CD14-positive monocyte (primary cell): ENCODE results near the gene TERB1. TPM values are rescaled to one million over a fixed set of nuclear protein-coding genes. Genes with fewer than 3 reads are reported as not detected.

Experiments
- DNase-seq, 3 donors: peaks; one replicate each; pipeline ENCODE4 v3.0.0-alpha.2; 2011 to 2022
- H2AFZ ChIP-seq: 2 replicates; pipeline ENCODE4 v1.6.0; 2012; ENCODE audit warnings: mild to moderate bottlenecking, low read depth, low read length, inconsistent platforms; ENCODE audit not compliant: insufficient read depth, poor library complexity, severe bottlenecking
- H3K27ac ChIP-seq, 2 donors: 1 replicate in 1 of 2; 2 replicates in 1 of 2; pipeline ENCODE4 v1.5.1; 2012 to 2013; ENCODE audit warnings: low read length in 2 of 2, control low read depth in 1 of 2, inconsistent platforms in 1 of 2, low read depth in 1 of 2, mild to moderate bottlenecking in 1 of 2
- H3K27me3 ChIP-seq, 2 donors: one replicate each; pipeline versions ENCODE4 v1.6.0 to v1.6.1; 2011 to 2013; ENCODE audit warnings: low read length in 2 of 2; ENCODE audit not compliant: control insufficient read depth in 2 of 2, insufficient read depth in 2 of 2
- H3K36me3 ChIP-seq, 2 donors: replicated peaks in 1 of 2; 1 replicate in 1 of 2; 2 replicates in 1 of 2; pipeline versions ENCODE4 v1.5.1 to v1.6.1; 2012 to 2013; ENCODE audit warnings: low read length in 2 of 2, control low read depth in 1 of 2, inconsistent platforms in 1 of 2, mild to moderate bottlenecking in 1 of 2; ENCODE audit not compliant: insufficient read depth in 2 of 2, control insufficient read depth in 1 of 2
- H3K4me1 ChIP-seq, 2 donors: 1 replicate in 1 of 2; 2 replicates in 1 of 2; pipeline versions ENCODE4 v1.5.1 to v1.6.1; 2012 to 2013; ENCODE audit warnings: low read length in 2 of 2, control low read depth in 1 of 2, inconsistent platforms in 1 of 2, mild to moderate bottlenecking in 1 of 2, moderate library complexity in 1 of 2; ENCODE audit not compliant: insufficient read depth in 2 of 2, control insufficient read depth in 1 of 2
- H3K4me2 ChIP-seq: replicated peaks from 2 replicates; pipeline ENCODE3; 2012; ENCODE audit warnings: low read length, moderate library complexity, mild to moderate bottlenecking; ENCODE audit not compliant: poor library complexity, severe bottlenecking; ENCODE audit errors: extremely low read depth
- H3K4me3 ChIP-seq, 3 experiments: fragments of 200-600 bp in 1 of 3; sonication (generic) in 1 of 3; replicated peaks in 1 of 3; 1 replicate in 2 of 3; 2 replicates in 1 of 3; pipeline ENCODE4 v1.5.1; 2011 to 2013; ENCODE audit warnings: low read length in 3 of 3, mild to moderate bottlenecking in 3 of 3, control low read depth in 2 of 3, low read depth in 2 of 3, inconsistent platforms in 1 of 3, moderate library complexity in 1 of 3
- H3K79me2 ChIP-seq: 2 replicates; pipeline ENCODE4 v1.6.0; 2012; ENCODE audit warnings: mild to moderate bottlenecking, control low read depth, inconsistent platforms, low read length, moderate library complexity; ENCODE audit not compliant: insufficient read depth
- H3K9ac ChIP-seq: 2 replicates; pipeline ENCODE4 v1.6.0; 2017; ENCODE audit warnings: low read length, mild to moderate bottlenecking; ENCODE audit not compliant: insufficient read depth, poor library complexity, severe bottlenecking
- H3K9me3 ChIP-seq, 2 donors: replicated peaks in 1 of 2; 1 replicate in 1 of 2; 2 replicates in 1 of 2; pipeline versions ENCODE4 v1.5.1 to v1.6.1; 2012 to 2013; ENCODE audit warnings: low read length in 2 of 2, control low read depth in 1 of 2; ENCODE audit not compliant: control insufficient read depth in 1 of 2, insufficient read depth in 1 of 2
- H4K20me1 ChIP-seq: 2 replicates; pipeline ENCODE4 v1.6.0; 2012; ENCODE audit warnings: mild to moderate bottlenecking, low read length, control low read depth, moderate library complexity; ENCODE audit not compliant: insufficient read depth
- H3K27ac Mint-ChIP-seq, 7 donors: one replicate each; pipeline ENCODE4 v1.8.0; 2020; ENCODE audit warnings: mild to moderate bottlenecking in 7 of 7, mixed read lengths in 7 of 7, moderate library complexity in 6 of 7, inconsistent platforms in 2 of 7
- H3K27me3 Mint-ChIP-seq, 3 donors: one replicate each; pipeline ENCODE4 v1.8.0; 2021 to 2022; ENCODE audit warnings: low read depth in 3 of 3, mild to moderate bottlenecking in 3 of 3, mixed read lengths in 3 of 3, moderate library complexity in 3 of 3, inconsistent platforms in 1 of 3
- H3K36me3 Mint-ChIP-seq, 2 donors: one replicate each; pipeline ENCODE4 v1.8.0; 2020; ENCODE audit warnings: mixed read lengths in 2 of 2, inconsistent platforms in 1 of 2, mild to moderate bottlenecking in 1 of 2
- H3K4me1 Mint-ChIP-seq: one replicate; pipeline ENCODE4 v1.8.0; 2020; ENCODE audit warnings: mild to moderate bottlenecking, mixed read lengths
- H3K4me3 Mint-ChIP-seq, 2 donors: one replicate each; pipeline ENCODE4 v1.8.0; 2020; ENCODE audit warnings: mild to moderate bottlenecking in 2 of 2, mixed read lengths in 2 of 2, moderate library complexity in 1 of 2
- H3K9me3 Mint-ChIP-seq, 7 donors: one replicate each; pipeline ENCODE4 v1.8.0; 2020 to 2022; ENCODE audit warnings: mixed read lengths in 7 of 7, mild to moderate bottlenecking in 6 of 7, moderate library complexity in 6 of 7, inconsistent platforms in 2 of 7
- CTCF ChIP-seq: fragments of 200-600 bp; IDR thresholded peaks from one replicate; pipeline ENCODE4 v1.8.0; 2022; ENCODE audit warnings: antibody characterized with exemption, mild to moderate bottlenecking
- WGBS: methylation state at CpG from one replicate; pipeline ENCODE4 v1.1.5; 2013; ENCODE audit warnings: missing lambda C conversion rate; ENCODE audit not compliant: insufficient coverage; 5-methylcytosine and 5-hydroxymethylcytosine counted together
- intact Hi-C, 2 donors: fragments of 100-400 bp; cut with micrococcal nuclease; formaldehyde crosslinking; loops; one replicate each; pipeline versions ENCODE4 v1.15.0 to v1.15.1; 2023
- polyA plus RNA-seq, 3 donors: library from polyadenylated mRNA; depleted of rRNA in 1 of 3; unstranded in 2 of 3; stranded (reverse) in 1 of 3; fragments of 300-500 nt in 2 of 3; fragments of >200 nt in 1 of 3; fragmentation: Illumina TruSeq in 2 of 3; gene quantifications; 1 replicate in 2 of 3; 2 replicates in 1 of 3; pipeline ENCODE4 v1.2.3, GENCODE V29; 2012 to 2021

Gene TERB1
- polyA plus RNA-seq, 3 donors: not detected

DNA sequence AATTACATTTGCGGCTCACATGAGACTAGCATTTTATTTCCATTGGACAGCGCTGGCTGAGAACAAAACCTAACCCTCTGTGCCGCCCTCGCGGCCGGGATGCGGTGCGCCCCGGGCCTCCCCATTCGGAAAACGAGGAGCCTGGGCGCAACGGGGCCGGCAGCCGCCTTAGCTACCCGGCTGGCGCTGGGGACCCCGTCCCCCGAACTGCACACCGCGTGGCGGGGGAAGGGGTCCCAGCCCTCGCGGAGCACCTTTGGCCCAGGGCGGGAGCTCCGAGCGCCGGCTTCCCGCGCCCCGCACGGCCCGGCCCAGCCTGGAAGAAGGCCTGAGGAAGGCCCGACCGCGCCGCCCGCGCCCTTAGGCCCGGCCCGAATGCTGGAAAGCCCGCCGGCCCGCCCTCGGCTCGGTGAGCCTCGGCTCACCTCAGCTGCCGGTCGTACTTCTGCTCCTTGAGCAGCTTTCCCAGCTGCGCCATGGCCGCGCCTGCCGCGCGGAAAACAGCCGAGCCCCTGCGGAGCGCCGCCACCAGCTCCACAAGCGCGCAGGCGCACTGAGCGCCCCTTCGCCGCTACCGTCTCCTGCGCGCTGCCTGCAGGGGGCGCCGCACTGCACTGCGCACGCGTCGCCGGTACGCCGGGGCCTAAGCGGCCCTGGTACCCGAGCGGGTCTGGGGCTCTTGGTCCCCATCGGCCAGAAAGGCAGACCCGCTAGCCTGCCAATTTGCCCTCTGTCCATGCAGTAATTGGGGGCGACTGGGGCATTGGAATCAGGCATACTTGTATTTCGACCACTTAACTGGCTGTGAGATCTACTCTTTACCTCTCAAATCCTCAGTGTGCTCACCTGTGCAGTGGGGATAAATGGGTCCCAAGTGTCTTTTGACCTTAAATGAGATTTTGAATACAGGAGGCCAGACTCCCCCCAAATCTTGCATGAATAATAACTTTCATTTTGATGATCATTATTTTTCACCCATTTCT, 29.3 kb upstream of the TERB1 start, which contains the start of gene NAE1:
NAE1 (minus strand) TSS at position 555 of the 983 bp plus-strand sequence; CDS start at position 478, 77 bp downstream.
- peak within 1 kb of the TSS in 1 of 2 donors; percentile 57 for H3K27ac ChIP-seq
- peak within 1 kb of the TSS; percentile 46 to 82 (median 67) for H3K4me3 ChIP-seq
- H3K36me3 Mint-ChIP-seq: peaks cover 13 to 21% of the 10 kb centered on the region in 2 donors
- H3K36me3 ChIP-seq: peaks cover 5 to 19% of the 10 kb centered on the region in 2 donors
- under 1% methylated on average over 82 of the region's 84 CpGs for WGBS
- DNase-seq: peak; percentile 89 to 90 (median 89)
- H3K9me3 ChIP-seq: no peaks in the 10 kb centered on the region
- H3K4me1 Mint-ChIP-seq: peaks cover 15% of the 10 kb centered on the region
- peaks cover 8% of the 10 kb centered on the region for H3K79me2 ChIP-seq
- H4K20me1 ChIP-seq: peaks cover 6% of the 10 kb centered on the region
- no peaks in the 10 kb centered on the region for H3K27me3 ChIP-seq
- H3K4me2 ChIP-seq: peak within 1 kb of the TSS; percentile 90
- H2AFZ ChIP-seq: peak within 1 kb of the TSS; percentile 91
- peak within 1 kb of the TSS; percentile 84 for H3K9ac ChIP-seq
- peak within 1 kb of the TSS; percentile 74 to 81 for H3K4me3 Mint-ChIP-seq
- H3K27me3 Mint-ChIP-seq: peaks cover 13 to 18% (median 15%) of the 10 kb centered on the region in 3 donors
- H3K4me1 ChIP-seq: peaks cover 13 to 16% of the 10 kb centered on the region in 2 donors
- H3K9me3 Mint-ChIP-seq: peaks cover 0 to 2% (median 0%) of the 10 kb centered on the region in 7 donors
- intact Hi-C loops: loop anchor here (5.0 kb wide), 1 partner anchor 37 kb away; no protein-coding TSS in a partner anchor
- H3K27ac Mint-ChIP-seq: peak within 1 kb of the TSS in 1 of 7 donors; percentile 2
- peak; percentile 98 for TF ChIP-seq CTCF

DNA sequence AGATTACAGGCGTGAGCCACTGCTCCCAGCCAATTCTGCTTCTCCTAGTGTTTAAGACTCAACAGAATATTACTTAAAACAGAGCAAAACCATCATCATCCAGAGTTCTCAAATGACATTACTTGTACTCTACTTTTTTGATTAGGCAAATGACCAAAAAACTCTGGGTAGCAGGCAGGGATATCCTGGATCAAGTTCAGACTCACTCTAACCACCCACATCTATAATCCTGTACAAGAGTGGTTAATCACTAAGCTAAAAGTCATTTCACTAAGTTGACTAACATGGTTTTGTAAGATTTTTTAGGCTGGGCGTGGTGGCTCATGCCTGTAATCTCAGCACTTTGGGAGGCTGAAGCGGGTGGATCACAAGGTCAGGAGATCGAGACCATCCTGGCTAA, 22.6 kb upstream of the TERB1 start:
- DNase-seq: no peak
- Histone ChIP-seq H4K20me1 (no peaks in the 10 kb centered on the region), H3K79me2 (no peaks in the 10 kb centered on the region), H3K4me2 (no peak overlapping the region), H3K9me3 (no peaks in the 10 kb centered on the region), H3K4me3 (no peak overlapping the region), H3K4me1 (peaks cover 0 to under 1% of the 10 kb centered on the region in 2 donors), H3K27me3 (no peaks in the 10 kb centered on the region), H3K27ac (no peak overlapping the region), H3K9ac (no peak overlapping the region), H2AFZ (no peak overlapping the region), H3K36me3 (peaks cover 28 to 75% of the 10 kb centered on the region in 2 donors)
- Mint-ChIP-seq H3K4me1 (peaks cover 5% of the 10 kb centered on the region), H3K36me3 (peaks cover 53 to 71% of the 10 kb centered on the region in 2 donors), H3K27me3 (peaks cover 0 to 1% (median 0%) of the 10 kb centered on the region in 3 donors), H3K27ac (no peak overlapping the region), H3K4me3 (no peak overlapping the region), H3K9me3 (no peaks in the 10 kb centered on the region)
- WGBS: 100% methylated on average over 1 of the region's 4 CpGs
- intact Hi-C loops: no loop called here
- TF ChIP-seq CTCF: no peak
